ENCODE results near the gene BRPF3.

The BRPF3 gene

DNA sequence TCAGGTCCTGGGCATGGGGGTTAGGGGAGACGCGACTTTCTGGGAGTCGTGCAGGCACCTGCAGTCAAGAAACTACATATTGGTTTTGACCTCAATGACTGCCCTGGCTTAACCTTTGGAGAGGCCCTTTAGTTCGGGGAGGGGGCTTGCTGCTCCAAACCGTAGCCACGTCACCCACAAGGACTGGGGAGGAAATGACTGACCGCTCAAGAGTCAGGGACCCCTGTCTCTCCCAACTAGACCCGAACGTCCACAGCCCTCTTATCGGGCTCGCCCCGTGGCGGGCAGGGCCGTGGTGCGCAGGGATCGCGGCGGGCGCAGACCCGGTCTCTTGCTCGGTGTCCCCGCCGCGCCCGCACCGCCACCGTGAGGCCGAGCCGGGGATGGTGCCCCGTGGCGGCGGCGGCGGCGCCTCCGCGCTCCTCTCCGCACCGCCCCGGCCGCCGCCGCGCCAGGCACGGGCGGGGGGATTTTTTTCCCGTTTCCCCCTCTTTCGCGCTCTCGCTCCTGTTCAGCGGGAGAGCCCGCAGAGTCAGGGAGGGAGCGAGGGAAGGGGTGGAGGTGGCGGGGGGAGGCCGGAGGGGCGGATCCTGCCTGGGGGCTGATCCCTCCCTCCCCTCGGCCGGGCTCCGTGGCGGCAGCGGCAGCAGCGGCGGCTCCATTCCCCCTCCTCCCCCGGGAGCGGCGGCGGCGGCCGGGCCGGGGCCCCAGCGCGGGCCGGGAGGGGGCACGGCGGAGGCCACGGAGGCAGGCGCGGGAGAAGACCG is at the start of gene BRPF3:
BRPF3 (plus strand) TSS at position 632 of the 767 bp plus-strand sequence. CDS start 3,579 bp downstream, outside the sequence.
- peak; percentile 93 for DNase-seq

DNA sequence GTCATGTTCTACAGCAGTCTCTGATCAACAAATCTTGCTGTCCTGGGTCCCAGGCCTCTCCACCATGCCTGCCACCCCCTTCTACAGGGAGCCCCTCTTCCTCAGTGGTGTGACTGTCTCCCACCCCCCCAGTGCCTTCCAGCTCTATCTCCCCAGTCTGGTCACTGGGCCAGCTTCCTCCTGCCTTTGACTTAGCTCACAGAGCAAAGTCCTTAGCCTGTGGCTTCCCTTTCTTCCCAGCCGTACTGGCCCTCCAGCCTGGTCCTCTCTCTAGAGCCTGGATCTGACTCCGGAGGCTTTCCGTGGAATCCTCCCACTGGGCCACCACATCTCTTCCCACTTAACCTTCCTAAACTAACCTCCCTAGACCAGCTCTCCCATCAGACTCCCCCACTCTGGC is 49.2 kb upstream of the BRPF3 start:
- DNase-seq, result no peak

DNA sequence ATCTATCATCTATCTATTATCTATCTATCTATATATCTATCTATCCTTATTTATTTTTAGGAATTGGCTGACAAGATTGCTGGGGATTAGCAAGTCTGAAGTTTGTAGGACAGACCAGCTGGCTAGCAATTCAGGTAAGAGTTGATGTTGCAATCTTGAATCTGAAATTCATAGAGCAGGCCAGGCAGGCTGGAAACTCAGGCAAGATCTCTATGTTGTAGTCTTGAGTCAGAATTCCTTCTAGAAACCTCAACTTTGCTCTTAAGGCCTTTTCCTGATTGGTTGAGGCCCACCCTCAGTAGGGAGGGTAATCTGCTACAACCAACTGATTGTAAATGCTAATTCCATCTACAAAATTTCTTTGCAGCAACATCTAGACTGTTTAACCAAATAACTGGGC is 47.1 kb upstream of the BRPF3 start:
- DNase-seq, result no peak

DNA sequence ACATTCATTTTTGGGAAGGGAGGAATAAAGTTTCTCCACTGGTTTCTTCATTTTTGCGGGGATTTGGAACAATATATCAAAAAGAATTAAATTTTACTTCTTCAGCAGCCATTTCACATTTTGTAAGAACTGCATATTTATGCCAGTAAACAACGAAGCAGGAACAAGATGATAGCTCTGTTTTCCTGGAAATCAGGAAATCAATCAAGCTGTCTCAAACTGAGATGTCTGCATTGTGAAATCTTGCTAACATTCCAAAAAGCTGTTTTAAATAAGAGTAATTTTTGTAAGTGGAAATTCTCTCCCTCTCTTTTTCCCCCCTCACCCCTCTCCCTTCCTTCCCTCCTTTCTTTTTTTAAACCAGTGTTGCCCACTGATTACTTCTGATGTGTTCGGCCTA is 46.3 kb upstream of the BRPF3 start:
- no peak for DNase-seq

DNA sequence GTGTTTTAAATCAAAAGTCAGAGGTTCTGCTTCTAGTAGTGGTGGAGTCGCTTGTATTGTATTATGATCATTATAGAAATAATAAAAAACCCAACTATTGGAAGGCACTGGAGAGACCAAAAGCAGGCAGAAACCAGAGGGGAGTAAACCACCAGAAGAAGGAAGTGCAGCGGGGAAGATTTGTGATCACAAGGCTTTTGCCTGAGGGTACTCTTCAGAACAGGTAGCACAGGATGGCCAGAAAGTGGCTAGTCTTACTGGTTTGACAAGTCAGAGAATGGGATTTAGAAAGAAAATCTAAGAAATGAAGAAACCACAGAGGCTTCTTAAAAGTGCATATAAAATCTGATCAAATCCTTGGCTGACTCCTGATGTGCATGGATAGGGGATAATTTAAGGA is 42.3 kb upstream of the BRPF3 start:
- no peak for DNase-seq

DNA sequence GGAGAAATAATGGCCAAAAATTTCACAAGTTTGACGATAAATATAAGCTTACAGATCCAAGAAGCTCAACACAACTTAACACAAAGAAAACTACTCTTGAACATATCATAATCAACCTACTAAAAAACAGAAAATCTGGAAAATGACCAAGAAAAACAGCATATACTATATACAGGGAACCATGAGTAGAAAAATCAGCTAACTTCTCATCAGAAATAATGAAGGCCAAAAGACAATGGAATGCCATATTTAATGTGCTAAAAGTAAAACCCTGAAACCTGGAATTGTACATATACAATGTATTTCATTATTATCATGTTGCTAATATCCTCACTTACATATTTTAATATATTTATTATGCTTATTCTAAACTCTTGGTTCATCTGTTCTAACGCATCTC is 40.9 kb upstream of the BRPF3 start:
- no peak for DNase-seq

DNA sequence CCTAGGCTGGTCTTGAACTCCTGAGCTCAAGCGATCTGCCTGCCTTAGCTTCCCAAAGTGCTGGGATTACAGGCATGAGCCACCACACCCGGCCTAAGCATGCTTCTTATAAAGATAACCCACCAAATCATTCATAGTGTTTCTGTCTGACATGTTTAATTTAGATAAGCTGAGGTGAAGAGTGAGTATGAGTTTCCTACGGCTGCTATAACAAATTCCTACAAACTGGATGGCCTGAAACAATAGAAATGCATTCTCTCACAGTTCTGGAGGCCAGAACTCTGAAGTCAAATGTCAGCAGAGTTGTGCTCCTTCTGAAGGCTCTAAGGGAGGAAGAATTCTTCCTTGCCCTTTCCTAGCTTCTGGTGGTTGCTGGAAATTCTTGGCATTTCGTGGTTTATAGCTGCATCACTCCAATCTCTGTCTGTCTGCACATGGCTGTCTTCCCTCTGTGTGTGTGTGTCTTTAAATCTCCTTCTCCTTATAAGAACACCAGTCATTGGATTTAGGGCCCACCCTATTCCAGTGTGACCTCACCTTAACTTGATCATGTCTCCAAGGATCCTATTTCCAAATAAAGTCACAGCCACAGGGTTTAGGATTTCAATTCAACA is 36.3 kb upstream of the BRPF3 start:
- no peak for DNase-seq

DNA sequence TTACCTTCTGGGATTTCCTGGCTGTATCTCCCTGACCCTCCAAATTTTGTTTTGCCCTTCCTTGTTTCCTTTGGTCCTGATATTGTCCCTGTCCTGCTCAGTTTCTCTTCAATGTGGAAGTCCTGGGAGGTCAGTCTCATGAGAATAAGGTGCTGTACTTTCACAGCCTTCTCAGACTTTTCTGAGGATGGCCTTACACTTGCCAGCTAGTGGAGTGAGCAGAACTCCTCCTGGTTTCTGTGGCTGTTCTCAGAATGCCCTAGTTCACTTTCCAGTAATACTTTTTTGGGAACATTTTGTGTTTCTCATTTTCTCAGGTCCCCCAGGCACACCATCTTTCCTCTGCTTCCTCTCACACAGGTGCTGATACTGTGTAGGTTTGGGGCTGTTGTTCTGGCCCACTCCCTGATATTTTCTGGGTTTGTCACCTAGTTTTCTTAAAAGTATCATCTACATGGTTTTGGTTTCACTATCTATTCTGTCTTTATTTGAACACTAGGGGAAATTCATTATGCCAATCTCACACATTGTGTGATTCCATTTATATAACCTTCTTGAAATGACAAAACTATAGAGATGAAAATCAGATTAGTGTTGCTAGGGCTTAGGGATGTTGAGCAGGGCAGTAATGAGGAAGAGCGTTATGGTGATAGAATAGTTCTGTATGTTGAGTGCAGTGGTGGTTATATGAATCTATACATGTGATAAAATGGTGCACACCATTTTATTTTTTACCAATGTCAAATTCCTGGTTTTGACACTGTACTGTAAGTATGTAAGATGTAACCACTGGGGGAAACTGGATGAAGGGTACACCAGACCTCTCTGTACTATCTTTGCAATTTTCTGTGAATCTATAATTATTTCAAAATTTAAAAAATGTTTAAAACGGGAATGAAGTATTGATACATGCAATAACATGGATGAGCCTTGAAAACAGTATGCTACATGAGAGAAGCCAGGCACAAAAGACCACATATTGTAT is 27.2 kb upstream of the BRPF3 start:
- no peak for DNase-seq

DNA sequence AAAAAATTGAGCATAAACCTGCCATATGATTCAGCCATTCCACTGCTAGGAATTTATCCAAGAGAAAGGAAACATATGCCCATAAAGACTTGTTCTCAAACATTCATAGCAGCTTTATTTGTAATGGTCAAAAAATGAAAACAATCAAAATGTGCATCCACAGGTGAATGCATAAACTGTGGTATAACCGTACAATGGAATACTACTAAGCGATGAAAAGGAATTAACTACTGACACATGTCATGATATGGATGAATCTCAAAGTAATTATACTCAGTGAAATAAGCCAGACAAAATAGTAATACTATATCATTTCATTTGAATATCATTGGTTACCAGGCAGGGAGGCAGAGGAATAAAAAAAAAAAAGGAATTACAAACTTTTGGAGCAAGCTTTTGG is 25.8 kb upstream of the BRPF3 start:
- DNase-seq, result no peak

DNA sequence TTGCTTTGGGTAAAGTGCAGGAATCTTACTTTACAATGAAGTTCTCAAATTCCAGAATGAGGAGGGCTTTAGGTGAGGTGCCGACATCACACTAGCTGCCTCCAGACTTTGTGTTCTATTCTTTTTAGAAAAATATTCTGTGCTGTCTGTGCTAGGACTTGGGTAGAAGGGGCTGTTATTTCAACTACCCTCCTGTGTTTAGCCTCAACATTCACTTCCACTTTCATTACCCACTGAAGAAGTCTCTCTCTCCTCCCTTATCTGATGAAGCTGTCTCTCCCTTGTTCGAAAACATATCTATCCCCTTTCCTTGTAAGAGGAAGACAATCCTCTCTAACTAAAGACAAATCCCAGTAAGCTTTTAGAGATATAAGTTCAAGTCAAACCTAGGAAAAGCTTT is 25.0 kb upstream of the BRPF3 start:
- DNase-seq, result no peak

DNA sequence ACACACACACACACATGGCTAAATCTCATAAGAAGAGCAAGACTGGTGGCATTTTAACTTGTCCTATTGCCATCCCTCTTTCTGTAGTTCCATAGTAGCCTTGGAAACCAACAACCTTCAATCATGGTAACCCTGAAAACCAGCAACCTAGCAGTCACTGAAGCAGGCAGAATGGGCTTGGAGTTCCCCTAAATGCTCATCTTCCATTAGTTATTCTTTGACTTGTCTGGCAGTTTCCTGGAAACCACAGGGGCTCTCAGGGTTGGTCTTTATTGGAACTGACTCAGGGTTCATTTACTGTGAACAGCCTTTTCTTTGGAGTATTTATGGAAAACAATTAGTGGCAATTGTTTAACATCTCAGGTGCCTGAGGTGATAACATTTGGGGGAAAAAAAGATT is 19.4 kb upstream of the BRPF3 start:
- DNase-seq, result no peak

DNA sequence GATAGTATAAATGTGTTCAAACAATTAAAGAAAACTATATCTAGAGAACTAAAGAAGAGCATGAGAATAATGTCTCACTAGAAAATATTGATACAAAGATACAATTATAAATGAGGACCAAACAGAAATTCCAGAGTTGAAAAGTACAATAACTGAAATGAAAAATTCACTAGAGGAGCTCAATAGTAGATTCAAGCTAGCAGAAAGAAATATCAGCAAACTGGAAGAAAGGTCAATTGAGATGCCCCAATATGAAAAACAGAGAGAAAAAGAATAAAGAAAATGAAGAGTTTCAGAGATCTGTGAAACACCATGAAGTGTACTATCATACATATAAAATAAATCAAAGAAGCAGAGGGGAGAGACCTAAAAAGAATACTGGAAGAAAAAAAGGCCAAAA is 18.0 kb upstream of the BRPF3 start:
- DNase-seq, result no peak

DNA sequence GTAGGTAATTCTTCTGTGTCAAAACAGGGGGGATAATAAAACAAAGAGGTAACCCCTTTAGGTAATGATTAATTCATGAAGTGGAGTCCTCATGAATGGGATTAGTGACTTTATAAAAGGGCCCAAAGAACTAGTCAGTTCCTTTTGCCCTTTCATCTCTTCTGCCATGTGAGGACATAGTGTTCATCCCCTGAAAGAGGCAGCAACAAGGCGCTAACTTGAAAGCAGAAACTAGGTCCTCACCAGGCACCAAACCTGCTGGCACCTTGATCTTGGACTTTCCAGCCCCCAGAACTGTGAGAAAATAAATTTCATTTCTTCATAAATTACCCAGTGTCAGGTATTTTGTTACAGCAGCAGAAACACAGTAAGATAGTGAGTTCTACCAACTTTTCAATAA is 16.4 kb upstream of the BRPF3 start:
- DNase-seq, result no peak

DNA sequence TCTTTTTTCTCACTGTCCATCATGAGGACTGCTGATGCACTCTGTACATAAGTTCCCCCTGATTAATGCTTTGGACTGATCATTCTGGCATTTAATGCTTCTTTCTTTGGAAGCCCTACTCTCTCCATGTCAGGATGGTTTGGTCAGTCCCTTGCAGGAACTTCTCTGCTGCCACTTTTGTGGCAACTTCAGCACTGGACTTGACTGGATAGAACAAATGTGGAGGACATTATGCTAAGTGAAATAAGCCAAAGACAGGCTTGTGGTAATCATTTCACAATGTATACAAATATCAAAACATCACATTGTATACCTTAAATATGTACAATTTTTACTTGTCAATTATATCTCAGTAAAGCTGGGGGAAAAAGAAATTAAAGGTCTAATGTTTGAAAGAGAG is 12.2 kb upstream of the BRPF3 start:
- DNase-seq, result no peak

DNA sequence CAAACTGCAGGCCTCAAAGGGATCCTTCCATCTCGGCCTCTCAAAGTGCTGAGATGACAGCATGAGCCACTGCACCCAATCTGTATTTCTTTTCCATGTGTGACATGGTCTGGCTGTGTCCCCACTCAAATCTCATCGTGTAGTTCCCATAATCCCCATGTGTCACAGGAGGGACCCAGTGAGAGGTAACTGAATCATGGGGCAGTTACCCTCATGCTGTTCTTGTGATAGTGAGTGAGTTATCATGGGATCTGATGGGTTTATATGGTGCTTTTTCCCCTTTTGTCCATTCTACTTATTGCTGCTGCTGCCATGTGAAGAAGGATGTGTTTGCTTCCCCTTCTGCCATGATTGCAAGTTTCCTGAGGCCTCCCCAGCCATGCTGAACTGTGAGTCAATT is 10.3 kb upstream of the BRPF3 start:
- no peak for DNase-seq

DNA sequence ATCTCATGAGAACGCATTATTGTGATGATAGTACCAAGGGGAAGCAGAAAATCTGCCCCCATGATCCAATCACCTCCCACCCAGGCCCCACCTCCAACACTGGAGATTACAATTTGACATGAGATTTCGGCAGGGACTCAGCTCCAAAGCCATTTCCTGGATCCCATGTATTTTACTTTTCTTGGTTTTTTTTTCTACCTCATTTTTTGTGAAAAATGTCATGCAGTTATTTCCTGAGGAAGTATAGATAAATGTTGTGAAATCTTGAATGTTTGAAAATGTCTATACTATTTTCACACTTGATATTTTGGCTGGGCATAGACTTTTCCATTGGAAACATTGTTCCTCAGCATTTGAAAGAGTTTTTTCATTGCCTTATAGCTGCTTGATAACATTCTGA is 9.1 kb upstream of the BRPF3 start:
- no peak for DNase-seq

DNA sequence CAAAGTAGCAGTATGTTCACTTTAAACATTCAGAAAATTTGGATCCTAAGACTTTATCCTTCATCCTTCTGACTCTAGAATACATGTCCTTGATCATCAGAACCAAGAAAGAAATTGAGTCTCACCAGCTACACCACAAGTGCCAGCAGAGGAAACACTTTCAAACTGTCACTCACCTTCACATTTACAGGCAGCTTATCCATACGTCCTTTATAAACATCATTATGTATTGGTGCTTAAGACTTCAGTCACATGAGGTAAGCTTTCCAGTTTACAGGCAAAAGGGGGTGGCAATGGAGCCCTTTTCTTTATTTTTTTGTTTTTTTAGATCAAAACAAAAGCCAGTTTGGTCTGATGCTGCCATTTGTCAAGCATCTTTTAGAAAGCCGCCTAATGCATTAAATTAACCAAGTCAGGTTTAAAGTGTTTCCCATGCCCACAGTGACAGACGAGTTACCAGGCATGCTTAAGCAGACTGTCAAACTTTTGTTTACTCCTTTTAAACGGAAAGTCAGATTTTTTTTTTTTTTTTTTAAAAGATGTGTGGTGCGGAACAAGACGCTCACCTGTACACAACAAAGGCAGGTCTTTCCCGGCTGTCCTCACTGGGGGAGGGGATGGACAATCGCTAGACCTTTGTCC is 952 bp upstream of the BRPF3 start:
- DNase-seq, result no peak

DNA sequence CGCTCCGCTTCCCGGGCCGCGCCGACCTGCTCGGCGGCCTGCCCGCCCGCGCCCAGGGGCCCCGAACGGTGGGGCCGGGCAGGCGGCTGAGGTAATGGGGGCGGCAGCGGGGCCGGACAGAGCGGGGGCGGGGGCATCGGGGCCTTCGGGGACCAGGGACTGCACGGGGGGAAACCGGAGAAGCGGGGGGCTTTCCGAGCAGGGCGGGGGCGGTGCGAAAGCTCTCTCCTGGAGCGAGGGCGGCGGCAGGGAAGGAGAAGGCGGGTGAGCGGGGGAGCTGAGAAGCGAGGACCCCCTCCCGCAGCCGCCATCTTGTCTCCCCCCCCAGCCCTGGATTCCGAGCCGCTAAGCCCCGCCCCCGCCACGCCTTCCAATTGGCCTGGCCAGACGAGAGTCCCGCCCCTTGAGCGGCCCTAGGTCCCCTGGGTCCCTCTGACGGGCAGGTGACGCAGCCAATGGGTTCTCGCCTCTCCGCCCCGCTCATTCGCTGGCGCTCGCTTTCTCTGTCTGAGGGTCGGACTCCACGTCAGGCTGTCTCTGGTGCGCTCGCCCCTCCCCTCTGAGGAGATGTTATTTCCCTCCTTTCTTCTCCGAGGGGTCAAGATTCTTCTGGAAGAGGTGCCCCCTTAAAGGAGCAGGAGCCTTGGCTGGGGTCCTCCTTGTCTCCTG is 470 bp downstream of the BRPF3 start:
- peak; percentile 100 for DNase-seq

DNA sequence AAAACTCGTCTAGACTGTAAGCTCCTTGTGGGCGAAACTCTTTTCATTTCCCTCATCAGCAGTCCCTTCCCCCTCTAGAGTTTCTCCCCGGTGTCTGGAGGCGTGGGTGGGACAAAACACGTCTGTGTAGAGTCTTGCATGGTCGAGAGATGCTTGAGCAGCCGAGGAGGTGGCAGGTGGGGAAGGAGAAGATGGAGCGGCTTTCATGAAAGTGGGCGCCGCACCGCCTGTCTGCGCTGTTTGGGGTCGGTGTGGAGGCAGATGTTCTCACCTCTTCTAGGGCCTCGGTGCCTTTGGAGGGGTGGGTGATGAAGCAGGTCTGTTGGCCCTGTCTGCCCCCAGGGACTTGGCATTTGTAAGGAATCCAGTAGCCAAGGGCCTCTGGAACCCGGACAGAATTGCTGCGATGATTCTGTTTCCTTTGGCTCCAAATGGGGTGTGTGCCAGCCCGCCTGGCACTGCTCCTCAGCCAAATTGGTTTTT is 1.2 kb downstream of the BRPF3 start:
- no peak for DNase-seq

DNA sequence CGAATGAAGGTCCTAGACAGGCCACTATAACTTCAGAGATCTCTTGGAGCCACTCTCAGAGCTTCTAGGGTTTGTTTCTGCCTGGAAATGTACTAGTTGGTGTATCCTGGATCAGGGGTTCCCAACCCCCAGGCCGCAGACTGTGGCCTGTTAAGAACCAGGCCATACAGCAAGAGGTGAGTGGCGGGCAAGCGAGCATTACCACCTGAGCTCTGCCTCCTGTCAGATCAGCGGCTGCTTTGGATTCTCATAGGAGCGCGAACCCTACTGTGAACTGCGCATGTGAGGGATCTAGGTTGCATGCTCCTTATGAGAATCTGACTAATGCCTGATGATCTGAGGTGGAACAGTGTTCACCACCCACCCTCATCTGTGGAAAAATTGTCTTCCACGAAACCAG is 2.4 kb downstream of the BRPF3 start:
- no peak for DNase-seq

DNA sequence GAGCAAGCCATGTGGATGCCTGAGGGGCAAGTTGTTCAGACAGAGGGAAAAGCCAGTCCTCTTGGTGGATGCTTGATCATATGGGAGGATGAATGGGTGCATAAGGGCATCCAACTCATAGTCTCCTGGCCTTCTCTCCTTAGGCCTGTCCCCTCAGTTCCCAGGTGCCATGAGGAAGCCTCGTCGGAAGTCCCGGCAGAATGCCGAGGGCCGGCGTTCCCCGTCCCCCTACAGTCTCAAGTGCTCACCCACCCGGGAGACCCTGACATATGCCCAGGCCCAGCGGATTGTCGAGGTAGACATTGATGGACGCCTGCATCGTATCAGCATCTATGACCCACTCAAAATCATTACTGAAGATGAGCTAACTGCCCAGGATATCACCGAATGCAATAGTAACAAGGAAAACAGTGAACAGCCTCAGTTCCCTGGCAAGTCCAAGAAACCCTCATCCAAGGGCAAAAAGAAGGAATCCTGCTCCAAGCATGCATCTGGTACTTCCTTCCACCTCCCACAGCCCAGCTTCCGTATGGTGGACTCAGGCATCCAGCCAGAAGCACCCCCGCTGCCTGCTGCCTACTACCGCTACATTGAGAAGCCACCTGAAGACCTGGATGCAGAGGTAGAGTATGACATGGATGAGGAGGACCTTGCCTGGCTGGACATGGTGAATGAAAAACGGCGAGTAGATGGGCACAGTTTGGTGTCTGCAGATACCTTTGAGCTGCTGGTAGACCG is 3.8 kb downstream of the BRPF3 start:
- no peak for DNase-seq

All from eye (tissue), 1 donor.